HG03575 (cell line): ENCODE data around the gene ZNF697.
"Not testable (repeated sequence)": the region's sequence is repeated elsewhere in the genome, so short reads cannot be mapped to it uniquely, and the experiment has no call there.

Experiments
- ATAC-seq: cut with Tn5 transposase; IDR thresholded peaks from one replicate; pipeline ENCODE4 v1.9.1; 2021; ENCODE audit not compliant: unreplicated experiment, insufficient number of reproducible peaks, low FRiP score; ENCODE audit errors: extremely low read depth

The ZNF697 gene

GRCh38 chr1:119647734-119648619, at the start of gene ZNF697:
Gene ZNF697, minus strand, starts transcription at chr1:119648266. Its CDS starts 22,166 bp downstream, at chr1:119626100.
- ATAC-seq: no peak

- no peak for ATAC-seq
Measured at GRCh38 chr1:119697598-119697997, 49.5 kb upstream of the ZNF697 start.

GRCh38 chr1:119696863-119697262, 48.8 kb upstream of the ZNF697 start:
- ATAC-seq: not testable (repeated sequence)

GRCh38 chr1:119689511-119689910, 41.4 kb upstream of the ZNF697 start:
- no peak for ATAC-seq

GRCh38 chr1:119688810-119689209, 40.7 kb upstream of the ZNF697 start:
- ATAC-seq: no peak

GRCh38 chr1:119687434-119688079, 39.5 kb upstream of the ZNF697 start:
- ATAC-seq: no peak

- ATAC-seq: no peak
Measured at GRCh38 chr1:119686661-119687060, 38.6 kb upstream of the ZNF697 start.

GRCh38 chr1:119683893-119684292, 35.8 kb upstream of the ZNF697 start:
- ATAC-seq: no peak

GRCh38 chr1:119682141-119682540, 34.1 kb upstream of the ZNF697 start:
- ATAC-seq: no peak

GRCh38 chr1:119681560-119681959, 33.5 kb upstream of the ZNF697 start:
- ATAC-seq: no peak

GRCh38 chr1:119680723-119681122, 32.7 kb upstream of the ZNF697 start:
- no peak for ATAC-seq

GRCh38 chr1:119680193-119680592, 32.1 kb upstream of the ZNF697 start:
- no peak for ATAC-seq

- no peak for ATAC-seq
Measured at GRCh38 chr1:119679223-119679622, 31.2 kb upstream of the ZNF697 start.

GRCh38 chr1:119676571-119677206, 28.6 kb upstream of the ZNF697 start:
- no peak for ATAC-seq

- ATAC-seq: peak; percentile 63
Measured at GRCh38 chr1:119675349-119676345, 27.6 kb upstream of the ZNF697 start.

GRCh38 chr1:119674835-119675289, 26.8 kb upstream of the ZNF697 start:
- ATAC-seq: no peak

- no peak for ATAC-seq
Measured at GRCh38 chr1:119674111-119674526, 26.1 kb upstream of the ZNF697 start.

GRCh38 chr1:119673171-119673940, 25.3 kb upstream of the ZNF697 start:
- ATAC-seq: no peak
